ENCODE data around the gene USP20. TPM values are rescaled to one million over a fixed set of nuclear protein-coding genes. Genes with fewer than 3 reads are reported as not detected.

USP20 gene
- total RNA-seq, 2 donors from 2014 or later, result 24.4 to 25.8 TPM

DNA sequence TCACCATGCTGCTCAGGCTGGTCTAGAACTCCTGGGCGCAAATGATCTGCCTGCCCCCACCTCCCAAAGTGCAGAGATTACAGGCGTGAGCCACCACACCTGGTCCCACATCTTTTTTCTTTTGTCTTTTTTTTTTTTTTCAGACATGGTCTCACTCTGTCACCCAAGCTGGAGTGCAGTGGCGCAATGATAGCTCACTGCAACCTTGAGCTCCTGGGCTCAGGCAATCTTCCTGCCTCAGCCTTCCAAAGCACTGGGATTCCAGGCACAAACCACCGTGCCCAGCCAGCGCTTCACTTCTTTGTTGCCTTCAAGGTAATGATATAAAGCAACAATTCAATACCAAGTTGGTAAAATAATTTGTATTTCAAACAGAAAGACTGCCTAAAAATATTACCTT lies 78.8 kb downstream of the USP20 start:
- peaks cover 3% of the 10 kb centered on the region for H3K36me3 Mint-ChIP-seq (ENCODE audit: low read depth)
- peaks cover 19% of the 10 kb centered on the region for H3K36me3 ChIP-seq (ENCODE audit: control insufficient read depth, insufficient read depth, low read length)
- whole genome bisulfite sequencing, 2 experiments (ENCODE audit: insufficient coverage in 1 of 2, insufficient read length in 1 of 2), result 96 to 100% methylated on average over 3 to 5 of the region's 5 CpGs
- H3K4me3 ChIP-seq (ENCODE audit: low read length), result no peak overlapping the region
- no peak overlapping the region for H3K27ac Mint-ChIP-seq
- TF ChIP-seq, protein P1, sequence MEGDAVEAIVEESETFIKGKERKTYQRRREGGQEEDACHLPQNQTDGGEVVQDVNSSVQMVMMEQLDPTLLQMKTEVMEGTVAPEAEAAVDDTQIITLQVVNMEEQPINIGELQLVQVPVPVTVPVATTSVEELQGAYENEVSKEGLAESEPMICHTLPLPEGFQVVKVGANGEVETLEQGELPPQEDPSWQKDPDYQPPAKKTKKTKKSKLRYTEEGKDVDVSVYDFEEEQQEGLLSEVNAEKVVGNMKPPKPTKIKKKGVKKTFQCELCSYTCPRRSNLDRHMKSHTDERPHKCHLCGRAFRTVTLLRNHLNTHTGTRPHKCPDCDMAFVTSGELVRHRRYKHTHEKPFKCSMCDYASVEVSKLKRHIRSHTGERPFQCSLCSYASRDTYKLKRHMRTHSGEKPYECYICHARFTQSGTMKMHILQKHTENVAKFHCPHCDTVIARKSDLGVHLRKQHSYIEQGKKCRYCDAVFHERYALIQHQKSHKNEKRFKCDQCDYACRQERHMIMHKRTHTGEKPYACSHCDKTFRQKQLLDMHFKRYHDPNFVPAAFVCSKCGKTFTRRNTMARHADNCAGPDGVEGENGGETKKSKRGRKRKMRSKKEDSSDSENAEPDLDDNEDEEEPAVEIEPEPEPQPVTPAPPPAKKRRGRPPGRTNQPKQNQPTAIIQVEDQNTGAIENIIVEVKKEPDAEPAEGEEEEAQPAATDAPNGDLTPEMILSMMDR (conservative IDR thresholded peaks at IDR 0.05), result no peak
- no peaks in the 10 kb centered on the region for H3K27me3 ChIP-seq (ENCODE audit: control insufficient read depth, insufficient read depth, low read length, poor library complexity, severe bottlenecking)
- no peaks in the 10 kb centered on the region for H3K27me3 Mint-ChIP-seq (ENCODE audit: insufficient read depth)
- no peak for DNase-seq
- no peaks in the 10 kb centered on the region for H3K9me3 Mint-ChIP-seq
- H3K4me3 Mint-ChIP-seq, result no peak overlapping the region
- H3K4me1 ChIP-seq (ENCODE audit: control insufficient read depth, insufficient read depth, low read length), result peaks cover 3% of the 10 kb centered on the region
- no peaks in the 10 kb centered on the region for H3K9me3 ChIP-seq (ENCODE audit: control insufficient read depth, low read length)
- no peak overlapping the region for H3K27ac ChIP-seq (ENCODE audit: low read depth, low read length)
- no peak overlapping the region for H3K9ac ChIP-seq (ENCODE audit: extremely low read depth, low read length, poor library complexity, severe bottlenecking)
- no peaks in the 10 kb centered on the region for H3K4me1 Mint-ChIP-seq

GRCh38 chr9:129916707-129917106 lies 81.4 kb downstream of the USP20 start:
- Mint-ChIP-seq H3K9me3 (no peaks in the 10 kb centered on the region), H3K27me3 (ENCODE audit: insufficient read depth) (no peaks in the 10 kb centered on the region), H3K4me3 (no peak overlapping the region), H3K36me3 (ENCODE audit: low read depth) (peaks cover 5% of the 10 kb centered on the region), H3K4me1 (no peaks in the 10 kb centered on the region), H3K27ac (no peak overlapping the region)
- Histone ChIP-seq H3K4me1 (ENCODE audit: control insufficient read depth, insufficient read depth, low read length) (peaks cover 3% of the 10 kb centered on the region), H3K27me3 (ENCODE audit: control insufficient read depth, insufficient read depth, low read length, poor library complexity, severe bottlenecking) (no peaks in the 10 kb centered on the region), H3K9ac (ENCODE audit: extremely low read depth, low read length, poor library complexity, severe bottlenecking) (no peak overlapping the region), H3K36me3 (ENCODE audit: control insufficient read depth, insufficient read depth, low read length) (peaks cover 28% of the 10 kb centered on the region), H3K27ac (ENCODE audit: low read depth, low read length) (no peak overlapping the region), H3K4me3 (ENCODE audit: low read length) (no peak overlapping the region), H3K9me3 (ENCODE audit: control insufficient read depth, low read length) (no peaks in the 10 kb centered on the region)
- no peak for DNase-seq
- TF ChIP-seq, protein P1 (conservative IDR thresholded peaks at IDR 0.05), result no peak
- 90 to 98% methylated on average over 7 of the region's 7 CpGs for WGBS, 2 experiments (ENCODE audit: insufficient coverage in 1 of 2, insufficient read length in 1 of 2)

GRCh38 chr9:129918296-129918950 lies 83.2 kb downstream of the USP20 start:
- H3K4me3 ChIP-seq (ENCODE audit: low read length), result no peak overlapping the region
- H3K36me3 ChIP-seq (ENCODE audit: control insufficient read depth, insufficient read depth, low read length), result peaks cover 35% of the 10 kb centered on the region
- Mint-ChIP-seq H3K27ac (no peak overlapping the region), H3K4me3 (no peak overlapping the region), H3K36me3 (ENCODE audit: low read depth) (peaks cover 5% of the 10 kb centered on the region), H3K27me3 (ENCODE audit: insufficient read depth) (no peaks in the 10 kb centered on the region), H3K4me1 (no peaks in the 10 kb centered on the region), H3K9me3 (no peaks in the 10 kb centered on the region)
- H3K4me1 ChIP-seq (ENCODE audit: control insufficient read depth, insufficient read depth, low read length), result no peaks in the 10 kb centered on the region
- no peaks in the 10 kb centered on the region for H3K27me3 ChIP-seq (ENCODE audit: control insufficient read depth, insufficient read depth, low read length, poor library complexity, severe bottlenecking)
- TF ChIP-seq, protein P1 (conservative IDR thresholded peaks at IDR 0.05), result no peak
- H3K27ac ChIP-seq (ENCODE audit: low read depth, low read length), result no peak overlapping the region
- DNase-seq, result no peak
- no peak overlapping the region for H3K9ac ChIP-seq (ENCODE audit: extremely low read depth, low read length, poor library complexity, severe bottlenecking)
- H3K9me3 ChIP-seq (ENCODE audit: control insufficient read depth, low read length), result no peaks in the 10 kb centered on the region
- 95 to 96% methylated on average over 12 to 14 of the region's 14 CpGs for WGBS, 2 experiments (ENCODE audit: insufficient coverage in 1 of 2, insufficient read length in 1 of 2)
